GM18951 (cell line): Measurements from ENCODE around the gene SOD3.

Experiments
- POLR2A ChIP-seq: IDR thresholded peaks from 4 replicates; pipeline ENCODE4 v1.6.1; 2011; ENCODE audit warnings: mild to moderate bottlenecking; ENCODE audit not compliant: insufficient read length, insufficient read depth; ENCODE audit errors: extremely low read depth
- in situ Hi-C: fragments of 300-500 bp; cut with MboI; formaldehyde crosslinking; loops from one replicate; pipeline ENCODE4 v1.12.0; 2022; ENCODE audit warnings: low sequenced_read_pairs, mixed read lengths, inconsistent platforms; ENCODE audit not compliant: unreplicated experiment

Gene SOD3

DNA sequence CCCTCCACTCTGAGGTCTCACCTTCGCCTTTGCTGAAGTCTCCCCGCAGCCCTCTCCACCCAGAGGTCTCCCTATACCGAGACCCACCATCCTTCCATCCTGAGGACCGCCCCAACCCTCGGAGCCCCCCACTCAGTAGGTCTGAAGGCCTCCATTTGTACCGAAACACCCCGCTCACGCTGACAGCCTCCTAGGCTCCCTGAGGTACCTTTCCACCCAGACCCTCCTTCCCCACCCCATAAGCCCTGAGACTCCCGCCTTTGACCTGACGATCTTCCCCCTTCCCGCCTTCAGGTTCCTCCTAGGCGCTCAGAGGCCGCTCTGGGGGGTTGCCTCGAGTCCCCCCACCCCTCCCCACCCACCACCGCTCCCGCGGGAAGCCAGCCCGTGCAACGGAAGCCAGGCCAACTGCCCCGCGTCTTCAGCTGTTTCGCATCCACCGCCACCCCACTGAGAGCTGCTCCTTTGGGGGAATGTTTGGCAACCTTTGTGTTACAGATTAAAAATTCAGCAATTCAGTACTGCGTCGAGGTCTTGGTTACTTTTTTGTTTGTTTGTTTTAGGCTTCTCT lies 5.0 kb downstream of the SOD3 start:
- in situ Hi-C loops, result no loop called here

DNA sequence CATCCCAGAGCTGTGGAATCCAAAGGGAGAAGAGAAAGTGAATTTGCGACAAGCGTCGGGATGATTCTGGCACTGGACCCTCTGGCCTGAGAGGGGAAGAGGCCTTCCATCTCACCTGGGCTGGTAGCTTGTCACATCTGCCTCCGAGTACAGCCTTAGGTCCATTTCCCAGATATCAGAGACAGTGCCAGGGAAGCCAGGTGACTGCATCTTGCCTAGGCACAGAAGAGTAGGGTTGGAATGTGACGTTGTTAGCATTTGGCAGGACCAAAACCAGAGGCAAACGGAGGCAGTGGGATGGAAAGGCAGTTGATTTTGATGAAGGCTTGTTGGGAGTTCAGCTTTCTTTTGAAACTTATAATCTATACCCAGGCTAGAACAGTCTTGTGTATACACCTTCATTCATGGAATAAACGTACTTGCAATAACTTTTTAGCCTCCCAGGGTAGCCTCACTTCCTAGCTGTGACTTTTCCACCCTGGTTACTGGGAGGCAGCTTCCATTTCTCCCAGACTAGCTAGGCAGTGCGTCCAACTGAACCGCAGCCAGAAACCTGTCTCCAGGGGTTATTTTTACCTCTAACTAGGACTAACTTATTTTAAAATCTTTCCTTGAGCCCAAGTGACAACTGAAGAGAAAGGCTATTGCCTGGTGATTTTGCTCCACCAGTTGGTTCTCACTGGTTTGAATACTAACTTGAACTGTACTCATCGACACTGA lies 5.9 kb downstream of the SOD3 start:
- no peak for TF ChIP-seq POLR2A
- in situ Hi-C loops, result no loop called here

More for the DNA sequence above, 5.0 kb downstream of the SOD3 start:
- TF ChIP-seq POLR2A, result no peak

DNA sequence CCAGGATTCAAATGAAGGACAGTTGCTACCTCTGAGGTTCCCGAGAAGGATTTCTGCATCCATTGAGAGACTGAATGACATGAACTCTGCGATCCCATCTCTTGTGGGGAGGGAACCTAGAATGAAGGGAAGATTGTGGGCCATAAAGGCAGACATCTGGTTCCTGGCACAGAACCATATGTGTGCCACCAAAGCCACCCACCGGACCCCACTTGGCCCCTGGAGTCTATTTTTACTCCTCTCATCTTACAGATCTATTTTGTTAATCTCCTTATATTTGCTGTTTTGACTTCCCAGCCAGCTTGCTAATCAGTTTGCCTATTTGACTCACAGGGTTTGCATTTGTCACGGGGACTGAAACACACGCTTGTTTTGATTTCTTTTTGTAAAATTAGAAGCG lies 7.3 kb downstream of the SOD3 start:
- no peak for TF ChIP-seq POLR2A
- in situ Hi-C loops, result no loop called here

DNA sequence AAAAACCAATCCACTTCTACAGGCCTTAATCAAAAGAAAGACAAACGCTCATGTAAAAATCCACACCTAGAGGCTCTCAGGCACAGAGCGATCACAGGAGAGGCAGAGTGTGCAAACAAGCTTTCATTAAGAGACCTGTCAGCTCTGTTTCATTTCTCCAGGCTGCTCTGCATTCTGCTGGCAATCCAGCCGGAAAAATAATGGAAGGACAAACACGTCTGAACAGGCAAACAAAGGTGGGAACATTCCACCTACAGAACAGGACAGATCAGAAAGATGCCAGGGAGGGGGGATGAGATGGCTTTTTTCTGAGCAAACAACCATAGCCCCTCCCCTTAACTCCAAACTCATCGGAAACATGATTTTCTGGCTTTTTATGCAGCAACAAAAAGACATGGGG lies 9.7 kb downstream of the SOD3 start:
- in situ Hi-C loops, result no loop called here
- TF ChIP-seq POLR2A, result no peak

DNA sequence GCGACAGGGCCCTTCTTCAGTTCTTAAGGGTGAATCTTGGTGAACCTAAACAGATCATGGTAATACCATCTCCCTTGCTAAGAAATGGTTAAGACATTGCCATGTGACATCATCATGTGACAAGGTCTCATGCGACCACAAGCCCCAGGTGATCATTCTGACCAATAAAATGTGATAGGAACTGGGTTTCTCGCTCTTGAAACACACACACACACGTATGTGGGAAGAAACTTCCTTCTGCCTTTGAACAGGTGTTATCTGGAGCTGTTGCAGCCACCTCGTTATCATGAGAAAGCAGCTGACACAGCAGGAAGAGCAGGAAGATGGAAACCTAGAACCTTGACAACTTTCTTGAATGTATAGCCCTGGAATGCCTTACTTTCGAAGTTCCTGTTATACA lies 10.2 kb downstream of the SOD3 start:
- in situ Hi-C loops, result no loop called here
- no peak for TF ChIP-seq POLR2A

DNA sequence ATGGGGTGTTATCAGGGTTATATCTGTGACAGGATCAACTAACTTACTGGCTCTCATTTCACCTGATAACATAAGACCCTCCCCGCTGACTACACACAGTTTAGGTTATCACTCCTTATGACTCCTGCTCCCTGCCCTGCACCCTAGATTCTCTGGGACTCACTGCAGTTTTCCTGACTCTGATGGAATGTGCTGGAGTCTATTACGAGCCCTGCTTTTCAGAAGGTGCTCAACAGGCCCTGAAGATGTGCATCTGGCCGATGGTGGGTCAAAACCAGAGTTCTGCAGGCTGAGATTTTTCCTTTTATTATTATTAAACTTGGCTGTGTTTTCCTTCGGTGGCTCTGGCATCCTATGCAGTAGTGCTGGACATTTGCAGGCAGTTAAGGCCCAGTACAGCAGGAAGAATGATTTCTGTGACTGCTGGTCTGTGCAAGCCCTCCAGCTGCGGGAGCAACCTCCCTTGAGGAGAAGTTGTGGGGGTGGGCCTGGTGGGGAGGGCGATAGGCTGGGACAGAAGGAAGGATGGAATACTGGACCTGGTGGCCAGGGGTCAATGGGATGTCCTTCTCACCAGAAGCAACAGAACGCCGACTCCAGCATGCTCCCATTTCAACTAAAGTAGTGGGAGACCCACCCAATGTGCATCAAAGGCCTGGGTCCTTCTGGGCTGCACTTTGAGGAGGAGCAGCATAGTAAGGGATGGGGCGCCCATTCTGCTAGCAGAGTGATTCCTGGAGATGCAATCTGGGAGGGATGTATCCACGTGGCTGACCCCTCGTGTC lies 11.0 kb downstream of the SOD3 start:
- in situ Hi-C loops, result no loop called here
- TF ChIP-seq POLR2A, result no peak

DNA sequence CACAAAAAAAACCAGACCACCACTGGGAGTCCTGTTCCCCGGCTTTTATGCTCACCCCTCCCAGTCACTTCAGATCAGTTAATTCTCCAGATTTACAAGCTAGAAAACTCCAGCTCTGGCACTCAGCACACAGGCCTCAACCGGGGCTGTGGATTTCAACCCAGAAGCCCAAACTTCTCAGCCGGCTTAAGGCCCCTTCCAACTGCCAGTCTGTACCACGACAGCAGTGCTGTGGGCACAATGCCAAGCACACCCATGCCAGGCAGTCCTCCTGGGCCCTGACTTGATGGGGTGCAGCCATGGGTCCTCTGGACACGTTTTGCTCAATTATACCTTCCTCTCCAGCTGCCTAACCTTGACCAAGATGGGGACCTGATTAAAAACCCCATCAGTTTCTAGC lies 12.2 kb downstream of the SOD3 start:
- in situ Hi-C loops, result no loop called here
- TF ChIP-seq POLR2A, result no peak

DNA sequence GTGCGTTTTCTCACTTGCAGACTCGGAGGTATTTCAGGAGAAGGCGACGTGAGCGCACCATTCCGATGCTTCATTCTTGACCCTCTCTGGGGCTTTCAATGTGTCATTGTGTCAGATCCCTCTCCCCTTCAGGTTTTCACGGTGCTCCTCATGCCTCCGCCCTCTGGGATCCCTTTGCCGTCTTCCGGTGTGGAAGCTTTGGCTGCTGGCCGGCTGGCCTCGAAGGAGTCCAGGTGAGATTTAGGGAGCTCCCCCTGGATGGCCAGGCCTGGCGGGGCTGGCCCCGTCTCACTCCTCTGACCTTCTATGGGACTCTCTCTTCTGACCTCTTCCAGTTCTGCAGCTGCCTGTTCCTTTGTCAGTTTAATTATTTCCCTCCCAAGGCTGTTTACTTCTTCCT lies 12.9 kb downstream of the SOD3 start:
- no peak for TF ChIP-seq POLR2A
- in situ Hi-C loops, result no loop called here

DNA sequence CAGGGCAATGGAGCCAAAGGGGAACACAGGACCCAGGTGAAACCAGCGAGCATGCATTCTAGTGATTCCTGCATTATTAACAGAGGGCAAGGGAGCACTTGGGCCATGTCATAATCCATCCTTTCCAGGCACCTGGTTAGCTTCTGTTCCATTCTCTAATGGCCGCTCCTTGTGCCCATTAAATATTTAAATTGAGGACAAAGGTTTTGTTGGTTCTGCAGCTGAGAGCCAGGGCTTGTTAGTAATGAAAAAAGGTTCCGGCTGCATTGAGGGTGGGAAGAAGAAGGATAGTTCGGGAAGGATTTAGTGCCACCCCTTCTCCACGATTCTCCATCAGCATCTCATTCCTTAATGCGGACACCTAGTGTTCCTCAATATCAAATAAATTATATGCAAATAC lies 13.6 kb downstream of the SOD3 start:
- in situ Hi-C loops, result no loop called here
- TF ChIP-seq POLR2A, result no peak

DNA sequence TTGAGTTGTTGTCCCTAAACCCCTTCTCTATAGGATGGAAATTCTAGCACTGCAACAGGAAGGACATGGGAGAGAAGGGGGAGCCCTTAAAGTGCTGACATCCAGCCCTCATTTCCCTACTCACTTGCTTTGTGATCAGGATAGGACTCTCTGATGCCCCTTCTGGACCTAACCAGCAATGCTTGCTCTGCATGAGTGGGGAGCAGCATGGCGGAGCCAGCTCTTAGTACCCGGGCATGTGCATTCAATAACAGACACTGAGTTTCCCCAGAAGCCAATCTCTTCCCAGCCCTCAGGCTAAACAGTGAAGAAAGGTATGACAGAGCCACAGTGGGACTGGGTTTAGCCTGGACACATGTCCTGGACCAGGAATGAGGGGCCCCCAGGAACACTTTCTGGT lies 14.0 kb downstream of the SOD3 start:
- in situ Hi-C loops, result no loop called here
- TF ChIP-seq POLR2A, result no peak

DNA sequence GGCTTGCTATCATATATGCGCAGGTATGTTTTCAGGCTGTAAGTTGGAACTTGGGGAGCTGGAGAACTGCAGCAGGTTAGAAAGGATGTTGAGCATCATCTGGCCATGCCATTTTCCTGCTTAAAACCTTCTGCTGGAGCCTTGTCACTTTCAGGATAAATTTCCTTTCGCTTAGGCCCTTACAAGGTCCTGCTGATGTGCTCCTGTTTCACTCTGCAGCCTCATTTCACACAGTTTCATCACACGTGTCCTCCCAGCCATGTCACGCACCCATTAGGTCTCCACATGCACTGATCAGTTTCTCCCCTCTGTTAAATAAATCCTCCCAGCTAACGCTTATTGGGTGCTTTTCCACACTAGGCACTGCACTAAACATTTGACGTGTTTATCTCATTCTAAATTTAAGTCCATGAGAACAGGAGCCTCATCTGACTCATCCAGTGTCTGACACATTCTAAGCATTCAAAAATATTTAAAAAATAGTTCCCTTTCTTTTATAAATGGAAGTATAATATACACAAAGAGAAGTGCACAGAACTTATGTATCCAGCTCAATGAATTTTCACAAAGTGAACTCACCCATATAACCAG lies 14.5 kb downstream of the SOD3 start:
- no peak for TF ChIP-seq POLR2A
- in situ Hi-C loops, result no loop called here

DNA sequence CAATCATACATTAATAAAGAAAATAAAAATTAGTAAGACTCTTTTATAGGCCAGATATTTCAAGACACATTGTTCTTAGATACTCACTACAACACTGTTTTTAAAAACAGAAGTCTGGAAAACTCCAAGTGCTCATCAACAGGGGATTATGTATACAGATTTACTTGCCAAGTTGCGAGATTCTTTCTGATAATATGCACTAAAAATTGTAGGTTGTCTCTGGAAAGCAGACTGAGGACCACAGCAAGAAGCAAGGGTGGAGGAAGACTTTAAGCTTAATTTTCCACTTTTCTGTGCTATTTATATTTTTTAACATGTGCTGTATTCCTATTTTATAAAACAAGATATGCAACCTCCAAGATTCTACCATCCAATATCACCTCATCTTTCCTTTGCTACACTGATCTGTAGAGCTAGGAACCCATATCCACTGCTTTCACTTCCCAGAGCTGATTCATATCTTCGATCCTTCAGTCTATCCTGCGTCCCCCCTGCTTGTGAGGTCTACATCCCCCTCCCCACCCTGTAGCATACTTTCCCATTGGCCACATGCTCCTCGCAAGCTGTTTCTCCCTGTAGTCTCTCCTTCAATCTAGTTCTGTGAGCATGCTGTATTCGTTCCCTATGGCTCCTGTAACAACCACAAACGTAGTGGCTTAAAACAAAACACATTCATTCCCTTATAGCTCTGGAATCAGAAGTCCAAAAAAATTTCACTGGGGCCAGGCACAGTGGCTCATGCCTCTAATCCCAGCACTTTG lies 15.7 kb downstream of the SOD3 start:
- in situ Hi-C loops, result no loop called here

DNA sequence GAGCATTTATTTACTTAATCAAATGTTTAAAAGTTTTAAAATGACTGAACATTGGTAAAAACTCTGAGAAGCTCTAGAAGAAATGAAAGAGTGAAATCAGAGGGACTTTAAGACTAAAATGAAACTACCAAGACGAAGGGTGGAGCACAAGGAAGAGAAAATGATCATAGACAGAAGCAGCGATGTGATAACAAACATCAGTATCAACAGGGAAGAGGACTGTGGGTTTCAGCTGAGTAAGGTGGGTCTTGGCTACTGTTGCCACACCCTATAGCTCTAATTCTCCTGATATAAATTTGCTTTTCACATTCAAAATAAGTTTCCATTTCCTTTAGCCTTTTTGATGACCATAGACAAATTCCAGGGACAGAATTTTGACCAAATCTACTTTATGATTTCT lies 18.4 kb downstream of the SOD3 start:
- in situ Hi-C loops, result no loop called here
- no peak for TF ChIP-seq POLR2A

More for the DNA sequence above, 15.7 kb downstream of the SOD3 start:
- TF ChIP-seq POLR2A, result no peak
